GM18867 (cell line): ENCODE results near the gene ARSA.

Experiments used
- ATAC-seq: cut with Tn5 transposase; IDR thresholded peaks from one replicate; pipeline ENCODE4 v1.9.1; 2021; ENCODE audit warnings: mild to moderate bottlenecking, moderate library complexity; ENCODE audit not compliant: unreplicated experiment

ARSA gene

GRCh38 chr22:50582493-50583293 is 45.3 kb downstream of the ARSA start, which contains the start of gene CHKB:
CHKB (minus strand) TSS chr22:50582849; CDS start chr22:50582781, 68 bp downstream.
- ATAC-seq: peak; percentile 86

- no peak for ATAC-seq
These were observed 45.9 kb downstream of the ARSA start for GRCh38 chr22:50581950-50582492.

DNA sequence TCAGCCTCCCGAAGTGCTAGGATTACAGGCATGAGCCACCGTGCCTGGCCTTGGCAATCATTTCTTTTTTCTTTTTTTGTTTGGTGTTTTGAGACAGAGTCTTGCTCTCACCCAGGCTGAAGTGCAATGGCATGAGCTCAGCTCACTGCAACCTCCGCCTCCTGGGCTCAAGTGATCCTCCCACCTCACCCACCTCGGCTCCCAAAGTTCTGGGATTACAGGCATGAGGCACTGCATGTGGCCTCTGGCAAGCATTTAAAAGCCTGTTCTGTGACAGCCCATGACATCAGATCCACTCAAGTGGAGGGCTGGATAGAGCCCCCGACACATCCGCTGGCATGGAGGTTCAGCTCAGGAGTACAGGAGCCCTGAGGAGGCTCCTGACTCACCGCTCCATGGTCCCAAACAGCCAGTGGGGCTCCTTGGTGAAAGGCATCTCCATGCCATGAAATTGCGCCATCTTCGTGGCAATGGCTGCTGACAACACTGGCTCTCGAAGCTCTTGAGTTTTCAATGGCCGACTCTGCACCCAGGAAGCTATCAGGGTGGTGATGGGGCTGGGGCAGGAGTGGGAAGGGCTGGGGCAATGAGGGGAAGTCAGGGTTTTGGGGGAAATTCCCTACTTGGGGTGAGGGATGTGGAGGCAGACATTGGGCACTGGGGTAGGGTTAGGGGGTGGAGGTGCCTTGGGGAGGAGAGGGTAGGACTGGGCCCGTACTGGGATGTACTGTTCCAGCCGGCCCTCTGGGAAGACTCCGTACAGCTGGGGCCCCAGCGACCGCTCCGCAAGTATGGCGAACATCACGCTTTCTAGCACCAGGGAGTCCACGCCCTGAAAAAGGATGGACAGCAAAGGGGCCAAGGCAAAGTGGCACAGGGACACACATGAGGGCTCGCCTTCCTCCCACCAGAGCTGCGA is 46.7 kb downstream of the ARSA start:
- ATAC-seq: no peak

- no peak for ATAC-seq
These were observed 48.2 kb downstream of the ARSA start for GRCh38 chr22:50579752-50580151.

DNA sequence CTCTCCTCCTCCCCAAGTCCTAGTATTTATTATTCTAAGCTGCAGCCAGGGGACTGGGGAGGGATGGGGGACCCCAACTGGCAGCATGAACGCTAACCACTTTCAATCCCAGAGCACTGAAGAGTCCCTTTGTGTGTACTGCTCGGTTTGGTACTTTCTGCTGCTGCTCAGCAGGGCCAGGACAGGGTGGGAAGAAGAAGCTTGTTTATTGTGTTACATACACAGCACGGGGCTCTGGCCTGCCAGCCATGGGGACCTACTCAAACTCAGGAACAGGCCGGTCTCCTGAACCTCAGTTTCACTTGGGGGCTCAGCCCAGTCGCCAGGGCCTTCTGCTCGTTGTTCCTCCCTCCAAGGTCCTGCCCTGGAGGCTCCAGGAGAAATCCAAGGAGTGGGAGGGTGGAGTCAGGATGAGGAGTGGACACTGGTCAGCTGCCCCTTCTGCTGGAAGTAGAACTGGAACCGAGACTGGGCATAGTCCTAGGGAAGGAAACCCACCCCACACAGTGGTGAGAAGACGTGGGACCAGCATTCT is 49.1 kb downstream of the ARSA start:
- no peak for ATAC-seq

DNA sequence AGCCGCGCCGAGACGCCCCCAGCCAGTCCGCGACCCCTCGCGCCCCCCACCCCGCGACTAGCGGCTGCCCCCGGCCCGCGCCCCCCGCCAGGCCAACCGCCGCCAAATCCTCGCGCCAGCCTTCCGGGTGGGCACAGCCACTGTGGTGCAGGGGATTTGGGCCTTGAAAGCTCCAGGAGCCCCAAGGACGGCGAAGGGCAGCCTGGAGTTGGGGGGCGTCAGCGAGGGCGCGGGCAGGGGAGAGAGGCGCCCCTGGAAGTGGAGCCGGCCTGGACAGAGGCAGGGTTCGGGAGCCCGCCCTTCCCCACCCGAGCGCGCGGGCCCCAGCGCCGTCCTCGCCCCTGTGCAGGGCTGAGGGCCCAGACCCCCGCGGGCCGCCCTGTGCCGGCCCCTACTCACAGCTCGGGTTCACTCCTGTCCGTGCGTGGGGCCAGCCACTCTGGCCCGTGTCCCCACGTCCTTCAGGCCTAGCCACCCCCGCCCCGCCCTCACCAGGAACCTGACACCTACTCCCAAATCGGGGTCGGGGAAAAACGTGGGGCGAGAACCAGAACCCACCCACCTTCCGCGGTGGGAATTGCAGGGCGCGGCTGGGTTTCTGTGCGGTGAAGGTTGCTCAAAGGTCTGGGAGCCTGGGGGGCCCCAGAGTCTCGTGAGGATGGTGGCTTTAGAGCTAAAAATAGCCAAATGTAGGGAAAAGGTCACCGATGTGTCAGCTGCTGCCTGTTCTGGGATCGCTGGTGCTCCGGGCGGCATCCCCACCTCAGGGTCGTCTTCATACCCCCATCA is 49.8 kb downstream of the ARSA start, which contains the start of gene CPT1B:
TSS of gene CPT1B (minus strand) at position 441 of the 789 bp plus-strand sequence. CDS start 512 bp downstream, outside the sequence.
- ATAC-seq: no peak

DNA sequence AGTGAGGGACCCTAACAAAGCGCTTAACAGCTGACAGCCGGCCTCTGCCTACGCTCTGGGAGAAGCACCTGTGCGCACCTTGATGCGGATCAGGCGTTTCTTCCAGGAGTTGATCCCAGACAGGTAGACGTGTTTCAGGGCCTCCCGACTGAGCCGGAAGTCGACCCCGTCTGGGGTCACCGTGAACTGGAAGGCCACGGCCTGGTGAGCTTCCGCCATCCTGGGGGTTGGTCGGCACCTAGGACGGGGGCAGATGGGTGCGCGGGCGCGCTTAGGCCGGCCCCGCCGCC is 50.3 kb downstream of the ARSA start:
- no peak for ATAC-seq

DNA sequence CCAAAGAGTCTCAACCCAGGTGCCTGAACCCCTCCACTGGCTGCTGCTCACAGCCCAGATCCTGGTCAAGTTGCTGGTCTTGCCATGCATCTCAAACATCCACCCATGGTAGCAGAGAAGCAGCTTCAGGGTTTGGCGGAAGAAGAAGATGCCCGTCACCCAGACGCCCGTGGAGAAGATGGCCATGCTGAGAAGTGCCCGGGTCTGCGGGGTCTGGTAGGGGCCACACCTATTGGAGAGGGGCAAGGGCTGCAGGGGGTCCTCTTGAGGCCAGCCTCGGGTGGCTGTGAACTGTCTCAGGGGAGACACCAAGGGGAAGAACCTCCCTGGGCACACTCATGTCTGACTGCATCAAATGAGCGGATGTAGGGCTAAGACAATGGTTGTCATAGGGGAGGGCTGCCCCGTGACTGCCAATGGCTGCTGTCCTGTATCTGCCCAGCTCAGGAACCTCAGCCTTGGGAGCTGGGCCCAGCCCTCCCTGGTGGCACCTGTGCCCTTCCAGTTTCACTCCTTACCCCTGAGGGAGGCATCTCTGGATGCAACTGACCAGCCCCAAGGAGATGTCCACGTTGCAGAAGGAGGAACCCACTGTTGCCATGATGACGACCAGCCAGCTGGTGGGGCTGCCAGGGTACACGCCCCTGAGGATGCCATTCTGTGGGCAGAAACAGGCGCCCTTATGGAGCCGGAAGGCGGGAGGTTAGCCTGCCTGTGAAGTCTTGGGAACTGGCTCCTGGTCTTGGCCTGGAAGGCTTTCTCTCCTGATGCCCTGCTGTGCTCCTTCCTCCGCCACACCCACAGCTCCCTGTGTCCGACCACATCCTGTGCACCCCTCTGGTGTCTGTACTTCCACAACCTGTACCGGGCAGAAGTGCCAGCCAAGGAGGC is 50.9 kb downstream of the ARSA start:
- ATAC-seq: no peak

GRCh38 chr22:50576070-50576469 is 51.9 kb downstream of the ARSA start:
- no peak for ATAC-seq

- ATAC-seq: no peak
These were observed 52.5 kb downstream of the ARSA start for GRCh38 chr22:50575426-50575941.
